GM21717 (cell line): ENCODE data around the gene ZNF521.
"Not testable (repeated sequence)": the region's sequence is repeated elsewhere in the genome, so short reads cannot be mapped to it uniquely, and the experiment has no call there.

Experiments
- ATAC-seq: cut with Tn5 transposase; IDR thresholded peaks from one replicate; pipeline ENCODE4 v1.9.1; 2021; ENCODE audit warnings: mild to moderate bottlenecking, moderate library complexity; ENCODE audit not compliant: unreplicated experiment

The ZNF521 gene

GRCh38 chr18:25043104-25043503 is 308.9 kb downstream of the ZNF521 start:
- ATAC-seq = no peak

GRCh38 chr18:25042641-25043051 is 309.3 kb downstream of the ZNF521 start:
- ATAC-seq = no peak

- ATAC-seq = no peak
Measured at GRCh38 chr18:25039781-25040180, 312.2 kb downstream of the ZNF521 start.

- ATAC-seq = no peak
Measured at GRCh38 chr18:25038261-25038660, 313.7 kb downstream of the ZNF521 start.

DNA sequence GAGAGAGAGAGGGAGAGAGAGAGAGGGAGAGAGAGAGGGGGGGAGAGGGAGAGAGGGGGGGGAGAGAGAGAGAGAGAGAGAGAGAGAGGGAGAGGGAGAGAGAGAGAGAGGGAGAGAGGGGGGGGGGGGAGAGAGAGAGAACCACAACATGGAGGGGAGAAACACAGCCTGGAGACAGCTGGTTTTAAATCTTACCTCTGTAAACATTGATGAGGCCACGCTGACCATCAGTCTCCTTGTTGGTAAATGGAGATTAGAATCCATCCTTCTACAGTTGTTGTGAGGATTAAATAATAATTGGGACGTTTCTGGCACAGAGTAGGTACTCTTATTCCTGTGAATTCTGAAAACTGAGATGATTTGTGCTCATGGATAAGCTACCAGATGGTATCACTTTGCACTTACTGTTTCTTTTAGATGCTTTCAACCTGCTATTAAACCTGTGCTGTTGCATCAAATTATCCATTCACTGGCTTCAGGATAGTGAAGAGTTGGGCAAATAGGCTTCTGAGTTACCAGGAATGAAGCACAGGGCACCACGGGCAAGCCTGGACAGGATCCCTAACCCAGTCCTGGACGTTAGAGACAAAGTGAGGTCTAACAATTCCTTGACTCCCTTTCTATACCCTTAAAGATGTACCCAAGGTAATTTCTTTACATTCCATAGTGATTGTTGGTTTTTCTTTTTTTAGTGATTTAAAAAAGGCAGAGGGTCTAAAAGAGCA is 318.1 kb downstream of the ZNF521 start:
- ATAC-seq = no peak

DNA sequence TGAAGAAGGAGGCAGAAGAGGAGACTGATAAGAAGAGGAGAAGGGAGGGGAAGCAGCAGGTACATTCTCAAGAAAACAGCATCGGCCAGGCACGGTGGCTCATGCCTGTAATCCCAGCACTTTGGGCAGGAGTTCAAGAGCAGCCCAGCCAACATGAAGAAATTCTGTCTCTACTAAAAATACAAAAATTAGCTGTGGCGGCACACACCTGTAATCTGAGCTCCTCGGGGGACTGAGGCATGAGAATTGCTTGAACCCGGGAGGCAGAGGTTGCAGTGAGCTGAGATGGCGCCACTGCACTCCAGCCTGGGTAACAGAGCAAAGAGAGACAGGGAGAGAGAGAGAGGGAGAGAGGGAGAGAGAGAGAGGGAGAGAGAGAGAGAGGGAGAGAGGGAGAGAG is 318.8 kb downstream of the ZNF521 start:
- not testable (repeated sequence) for ATAC-seq

- ATAC-seq = no peak
Measured at GRCh38 chr18:25029802-25030201, 322.2 kb downstream of the ZNF521 start.

DNA sequence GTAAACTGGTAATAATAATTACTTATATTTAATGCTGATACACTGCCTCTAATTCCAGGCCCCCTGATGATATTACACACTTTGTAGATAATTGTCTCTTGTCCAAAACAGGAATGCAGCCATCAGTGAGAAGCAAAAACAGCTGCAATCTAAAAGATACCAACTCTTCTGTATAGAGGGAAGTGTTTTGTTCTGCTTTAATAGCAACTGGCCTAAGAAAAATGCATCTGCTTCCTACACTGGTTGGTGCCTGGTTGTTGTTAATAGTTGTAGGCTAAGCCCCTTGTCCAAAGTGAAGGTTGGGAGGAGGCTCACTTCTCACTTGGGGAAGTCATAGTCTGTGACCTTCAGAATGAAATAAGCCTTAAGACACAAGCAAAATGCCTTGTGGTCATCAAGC is 332.0 kb downstream of the ZNF521 start:
- no peak for ATAC-seq

GRCh38 chr18:25019086-25019860 is 332.7 kb downstream of the ZNF521 start:
- ATAC-seq = no peak

- ATAC-seq = no peak
Measured at GRCh38 chr18:25016666-25017065, 335.3 kb downstream of the ZNF521 start.

DNA sequence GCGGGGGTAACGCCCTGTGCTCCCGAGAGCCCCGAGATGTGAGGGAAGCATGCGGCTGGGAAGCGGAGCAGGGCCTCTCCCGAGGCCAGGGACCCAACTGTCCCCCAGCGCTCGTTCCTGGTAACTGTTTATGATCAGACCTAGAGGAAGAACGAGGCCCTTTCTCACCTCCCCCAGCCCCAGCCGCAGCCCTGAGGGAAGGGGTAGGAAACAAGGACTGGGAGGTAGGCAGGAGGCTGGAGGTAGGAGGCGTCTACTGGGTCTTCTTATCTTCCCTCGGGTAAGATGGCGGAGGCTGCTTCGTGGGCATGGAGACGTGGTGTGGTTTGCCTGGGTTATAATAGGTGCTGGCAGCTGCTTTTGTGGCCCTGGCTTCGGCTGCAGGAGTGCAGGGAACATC is 335.8 kb downstream of the ZNF521 start:
- no peak for ATAC-seq
